GM18909 (cell line): ENCODE measurements around the gene LRRC27.
A peak's percentile ranks its signal among the peaks of the same experiment; 100 is the strongest.
"Not testable (repeated sequence)": the region's sequence is repeated elsewhere in the genome, so short reads cannot be mapped to it uniquely, and the experiment has no call there.

ENCODE experiments used
- ATAC-seq: cut with Tn5 transposase; IDR thresholded peaks from one replicate; pipeline ENCODE4 v1.9.1; 2021; ENCODE audit warnings: mild to moderate bottlenecking; ENCODE audit not compliant: unreplicated experiment, poor library complexity

Gene LRRC27

DNA sequence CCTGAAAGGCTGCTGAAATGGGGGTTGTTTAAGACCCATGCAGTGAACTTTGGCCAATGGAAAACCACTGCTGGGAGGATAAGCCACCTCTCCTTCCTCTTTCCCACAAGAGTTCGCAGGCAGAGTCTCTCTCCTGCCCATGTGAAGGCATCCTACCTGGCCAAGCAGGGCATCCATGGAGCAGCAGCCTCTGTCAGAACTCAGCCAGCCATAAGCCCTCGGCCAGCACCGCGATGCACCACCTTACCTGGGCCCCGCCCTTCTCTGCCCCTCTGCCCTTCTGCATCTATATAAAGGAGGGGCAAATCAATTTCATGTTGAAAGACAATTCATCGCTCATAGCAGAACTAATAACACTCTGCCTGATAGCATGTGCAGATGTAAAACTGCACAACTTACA lies 18.1 kb upstream of the LRRC27 start:
- ATAC-seq: no peak

GRCh38 chr10:132314336-132314735 lies 17.7 kb upstream of the LRRC27 start:
- no peak for ATAC-seq

GRCh38 chr10:132314881-132315280 lies 17.1 kb upstream of the LRRC27 start:
- not testable (repeated sequence) for ATAC-seq

DNA sequence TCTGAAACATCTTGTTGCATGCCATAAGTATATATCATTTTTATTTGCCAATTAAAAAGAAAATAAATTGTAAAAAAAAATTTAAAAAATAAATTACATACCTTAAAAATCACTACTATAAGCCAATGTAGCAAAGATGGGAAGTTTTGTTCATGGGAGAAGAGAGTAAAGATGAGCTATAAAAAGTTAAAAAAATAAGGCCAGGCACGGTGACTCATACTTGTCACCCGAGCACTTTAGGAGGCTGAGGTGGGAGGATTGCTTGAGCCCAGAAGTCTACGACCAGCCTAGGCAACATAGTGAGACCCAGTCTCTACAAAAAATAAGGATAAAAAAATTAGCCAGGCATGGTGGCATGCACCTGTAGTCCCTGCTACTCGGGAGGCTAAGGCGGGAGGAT lies 15.9 kb upstream of the LRRC27 start:
- no peak for ATAC-seq

DNA sequence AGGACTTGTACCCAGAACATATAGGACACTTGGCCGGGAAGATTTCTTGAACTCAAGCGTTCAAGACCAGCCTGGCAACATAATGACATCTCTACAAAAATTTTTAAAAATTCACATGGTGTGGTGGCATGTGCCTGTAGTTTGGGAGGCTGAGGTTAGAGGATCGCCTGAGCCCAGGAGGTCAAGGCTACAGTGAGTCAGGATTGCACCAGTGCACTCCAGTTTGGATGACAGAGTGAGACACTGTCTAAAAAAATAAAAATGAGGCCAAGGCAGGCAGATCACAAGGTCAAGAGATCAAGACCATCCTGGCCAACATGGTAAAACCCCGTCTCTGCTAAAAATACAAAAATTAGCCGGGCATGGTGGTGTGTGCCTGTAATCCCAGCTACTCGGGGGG lies 14.5 kb upstream of the LRRC27 start:
- not testable (repeated sequence) for ATAC-seq

DNA sequence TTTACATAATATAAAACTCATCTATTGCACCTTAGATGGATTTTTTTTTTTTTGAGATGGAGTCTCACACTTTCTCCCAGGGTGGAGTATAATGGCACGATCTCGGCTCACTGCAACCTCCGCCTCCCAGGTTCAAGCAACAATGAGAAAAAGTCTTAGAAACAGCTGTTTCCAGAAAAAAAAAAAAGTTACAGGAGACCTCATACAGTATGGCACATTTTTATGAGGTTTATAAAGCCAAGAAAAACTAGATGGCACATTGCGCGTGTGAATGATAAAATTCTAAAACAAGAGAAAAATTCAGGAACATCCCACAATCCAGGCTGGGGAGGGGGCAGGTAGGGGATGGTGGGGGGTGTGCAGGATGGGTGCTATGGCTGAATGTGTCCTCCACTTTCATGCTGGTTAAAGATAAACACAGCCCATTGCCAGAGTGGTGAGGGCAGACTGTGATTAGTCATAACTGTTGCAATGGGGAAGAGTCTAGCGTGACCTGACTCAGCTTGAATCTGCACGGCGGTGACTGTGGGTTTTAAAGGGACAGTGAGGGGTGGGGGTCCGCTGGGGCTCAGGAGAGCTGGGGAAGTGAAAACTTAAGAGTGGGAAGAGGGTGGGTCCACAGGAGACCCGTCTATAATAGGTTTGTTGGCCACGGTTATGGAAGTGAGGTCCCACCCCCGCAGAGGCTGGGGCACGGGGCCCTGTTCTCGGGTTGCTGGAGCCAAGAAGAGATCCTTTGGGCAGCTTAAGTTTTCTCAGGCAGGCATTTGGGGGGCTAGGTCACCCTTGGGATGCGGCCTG lies 11.9 kb upstream of the LRRC27 start:
- peak; percentile 98 for ATAC-seq

DNA sequence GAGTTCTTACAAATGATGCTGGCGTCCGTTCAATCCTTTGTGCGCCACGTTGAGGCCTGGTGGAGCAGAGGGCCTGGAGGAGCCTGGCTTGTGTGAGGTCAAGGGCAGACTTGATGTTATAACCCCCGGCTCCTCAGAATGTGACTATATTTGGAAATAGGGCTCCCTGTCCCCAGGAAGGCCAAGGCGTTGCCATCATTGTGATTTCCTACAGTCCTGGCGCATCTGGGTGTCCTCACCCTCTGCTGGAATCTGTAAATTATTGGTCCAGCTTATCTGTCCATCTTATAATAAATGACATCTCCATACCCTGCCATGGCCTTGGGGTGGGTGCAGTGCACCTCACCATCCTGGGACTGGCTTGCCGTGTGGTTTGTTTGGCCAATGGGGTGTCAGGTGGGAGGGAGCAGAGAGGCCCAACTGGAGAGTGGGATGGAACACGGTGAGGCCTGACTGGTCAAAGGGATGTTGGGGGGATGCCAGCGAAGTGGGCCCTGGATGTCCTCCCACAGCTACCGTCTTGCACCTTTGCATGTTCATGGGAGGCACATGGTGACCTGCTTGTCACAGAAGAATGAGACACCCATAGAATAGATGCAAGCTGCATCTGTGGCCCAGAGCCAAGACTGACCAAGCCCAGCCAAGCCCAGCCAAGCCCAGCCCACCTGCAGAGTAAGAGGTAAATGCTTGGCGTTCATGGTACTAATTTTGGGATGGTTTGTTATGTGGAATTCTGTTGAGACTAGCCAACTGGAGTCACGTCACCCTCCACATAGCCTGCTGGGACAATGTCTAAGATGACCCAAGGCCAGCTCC lies 11.1 kb upstream of the LRRC27 start:
- no peak for ATAC-seq

GRCh38 chr10:132321726-132322125 lies 10.3 kb upstream of the LRRC27 start:
- no peak for ATAC-seq

- ATAC-seq: no peak
Observed at GRCh38 chr10:132322586-132323048, 9.4 kb upstream of the LRRC27 start.

DNA sequence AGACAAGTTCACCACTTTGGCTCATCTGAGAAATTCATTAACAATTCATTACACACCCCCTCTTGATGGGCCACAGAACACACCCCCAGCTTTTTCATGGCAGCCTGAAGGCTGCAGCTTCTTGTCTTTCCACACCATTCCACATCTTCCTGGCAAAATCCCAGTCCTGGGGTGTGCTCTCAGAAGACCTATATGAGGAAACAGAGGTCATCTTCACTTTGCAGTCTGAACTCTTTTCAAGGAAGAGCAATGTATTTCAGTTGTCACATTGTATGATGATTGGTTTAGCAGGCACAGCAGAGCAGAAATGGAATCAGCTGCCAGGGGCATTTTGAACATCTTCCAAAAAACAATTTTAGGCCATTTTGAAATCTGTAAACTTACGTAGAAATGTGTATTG lies 7.8 kb upstream of the LRRC27 start:
- ATAC-seq: no peak

DNA sequence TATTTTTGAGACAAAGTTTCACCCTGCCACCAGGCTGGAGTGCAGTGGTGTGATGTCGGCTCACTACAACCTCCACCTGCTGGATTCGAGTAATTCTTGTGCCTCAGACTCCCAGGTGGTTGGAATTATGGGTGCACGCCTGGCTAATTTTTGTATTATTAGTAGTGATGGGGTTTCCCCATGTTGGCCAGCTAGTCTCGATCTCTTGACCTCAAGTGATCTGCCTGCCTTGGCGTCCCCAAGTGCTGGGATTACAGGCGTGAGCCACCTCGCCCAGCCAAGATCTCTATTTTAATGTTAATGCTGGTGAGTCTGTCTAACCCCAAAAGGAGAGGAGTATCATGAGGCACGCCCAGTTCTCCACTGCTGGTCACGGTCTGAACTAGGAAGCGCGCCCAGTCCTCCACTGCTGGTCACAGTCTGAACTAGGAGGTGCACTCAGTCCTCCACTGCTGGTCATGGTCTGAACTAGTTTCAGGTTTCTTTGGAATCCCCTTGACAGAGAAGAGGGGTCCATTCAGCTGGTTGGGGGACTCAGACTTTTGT lies 5.6 kb upstream of the LRRC27 start:
- peak; percentile 42 for ATAC-seq

DNA sequence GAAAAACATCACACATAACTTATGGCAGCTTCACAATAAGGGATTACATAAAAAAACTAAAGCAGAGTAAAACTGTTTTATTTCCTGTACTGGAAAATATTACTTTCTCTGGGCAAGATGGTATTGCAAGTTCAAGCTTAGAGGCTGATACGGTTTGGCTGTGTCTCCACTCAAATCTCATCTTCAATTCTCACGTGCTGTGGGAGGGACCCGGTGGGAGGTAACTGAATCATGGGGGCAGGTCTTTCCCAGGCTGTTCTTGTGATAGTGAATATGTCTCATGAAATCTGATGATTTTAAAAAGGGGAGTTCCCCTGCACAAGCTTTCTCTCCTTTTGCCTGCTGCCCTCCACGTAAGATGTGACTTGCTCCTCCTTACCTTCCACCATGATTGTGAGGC lies 5.1 kb upstream of the LRRC27 start:
- no peak for ATAC-seq

DNA sequence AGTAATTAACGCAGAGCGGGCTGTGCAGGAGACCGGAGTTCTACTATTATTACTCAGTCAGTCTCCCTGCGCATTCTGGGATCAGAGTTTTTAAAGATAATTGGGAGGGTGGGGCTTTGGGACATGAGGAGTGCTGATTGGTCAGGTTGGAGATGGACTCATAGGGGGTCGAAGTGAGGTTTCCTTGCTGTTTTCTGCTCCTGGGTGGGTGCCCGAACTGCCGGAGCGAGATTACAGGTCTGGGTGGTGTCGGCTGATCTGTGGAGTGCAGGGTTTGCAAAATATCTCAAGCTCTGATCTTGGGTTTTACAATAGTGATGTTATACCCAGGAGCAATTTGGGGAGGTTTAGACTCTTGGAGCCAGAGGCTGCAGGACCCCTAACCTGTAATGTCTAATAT lies 3.9 kb upstream of the LRRC27 start:
- ATAC-seq: no peak

GRCh38 chr10:132328738-132329137 lies 3.3 kb upstream of the LRRC27 start:
- no peak for ATAC-seq

DNA sequence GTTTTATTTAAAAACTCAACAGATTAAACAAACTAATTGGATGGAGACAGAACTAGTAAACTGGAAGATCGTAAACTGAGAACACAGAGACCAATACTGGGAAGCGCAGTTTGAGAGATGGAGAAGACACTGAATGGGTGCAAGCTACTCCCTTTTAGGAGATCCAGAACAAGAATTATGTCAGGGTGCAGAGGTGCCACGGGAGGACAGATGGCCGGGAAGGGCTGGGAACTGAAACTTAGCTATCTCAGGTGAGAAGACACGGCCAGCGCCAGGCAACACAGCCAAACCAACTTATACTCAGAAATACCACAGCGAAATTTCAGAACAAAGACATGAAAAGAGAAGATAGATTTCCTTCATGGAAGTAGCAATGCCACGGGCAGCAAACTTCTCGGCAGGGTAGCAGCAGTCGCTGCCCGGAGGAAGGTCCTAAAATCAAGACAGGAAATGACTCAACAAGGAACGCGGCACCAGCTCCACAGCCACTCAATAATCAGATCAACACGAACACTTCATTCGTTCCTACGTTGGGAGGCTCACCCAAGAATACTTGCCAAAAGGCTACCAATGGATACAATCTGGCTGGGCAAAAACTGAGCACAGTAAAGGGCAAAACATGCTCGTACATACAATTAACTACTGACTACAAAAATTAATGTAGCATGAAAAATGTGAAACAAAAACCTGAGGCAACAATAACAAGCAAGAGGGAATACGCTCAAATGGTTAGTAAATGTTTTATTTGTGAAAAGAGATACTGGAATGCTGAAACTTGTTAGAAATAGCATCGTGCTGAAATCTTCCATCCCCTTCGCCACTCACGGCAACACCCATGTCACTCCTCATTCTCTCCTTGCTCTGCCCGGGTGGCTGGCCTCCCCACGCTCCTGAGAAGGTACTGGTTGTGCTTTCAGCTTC lies 2.2 kb upstream of the LRRC27 start:
- no peak for ATAC-seq

GRCh38 chr10:132330486-132330833 lies 1.5 kb upstream of the LRRC27 start:
- no peak for ATAC-seq

GRCh38 chr10:132332433-132332754 lies 401 bp downstream of the LRRC27 start:
- ATAC-seq: peak; percentile 37

DNA sequence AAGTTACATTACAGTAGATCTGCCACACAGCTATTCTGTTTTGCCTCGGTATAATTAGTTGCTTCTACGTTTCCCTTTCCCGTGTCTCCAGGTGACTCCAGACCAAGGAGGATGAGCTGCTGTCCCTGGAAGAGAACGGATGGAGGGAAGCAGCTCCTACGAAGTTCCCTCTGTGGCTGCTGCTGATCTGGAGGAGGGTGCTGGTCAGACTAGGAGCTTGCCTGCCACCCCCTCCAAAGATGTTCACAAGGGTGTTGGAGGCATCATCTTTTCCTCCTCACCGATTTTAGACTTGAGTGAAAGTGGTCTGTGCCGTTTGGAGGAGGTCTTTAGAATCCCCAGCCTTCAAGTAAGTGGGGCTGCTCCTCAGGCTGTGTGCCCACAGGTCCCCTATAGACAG lies 1.4 kb downstream of the LRRC27 start:
- ATAC-seq: no peak

DNA sequence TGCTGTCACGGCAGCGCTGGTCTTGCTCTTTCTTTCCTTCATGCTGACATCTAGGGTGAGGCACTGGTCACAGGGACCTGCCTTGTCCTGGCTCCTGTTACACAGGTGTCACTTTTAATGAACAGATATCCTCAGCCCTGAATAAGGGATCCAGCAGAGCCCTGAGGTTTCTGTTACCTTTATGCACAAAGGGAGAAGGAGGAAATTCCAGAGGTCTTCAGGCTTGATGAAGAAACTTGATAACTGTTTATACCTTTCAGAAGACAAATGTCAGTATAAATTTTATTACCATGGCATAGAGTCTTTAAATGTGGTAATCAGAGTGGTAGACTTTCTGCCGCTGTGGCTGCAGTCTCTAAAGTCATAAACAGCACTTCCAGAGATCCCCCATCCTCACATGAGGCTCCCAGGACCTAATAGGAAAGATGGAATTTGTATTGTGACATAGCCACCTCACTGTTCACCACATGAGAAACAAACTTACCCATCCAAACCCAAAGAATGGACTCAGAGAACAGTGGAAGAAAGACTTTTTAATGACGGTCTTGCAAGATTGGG lies 2.7 kb downstream of the LRRC27 start:
- no peak for ATAC-seq
